CD4-positive, alpha-beta T cell treated with Interferon gamma for 1 hour (primary cell): Measurements from ENCODE around the gene GALNT18.

ENCODE experiments used
- DNase-seq: peaks from one replicate; pipeline ENCODE4 v3.0.0-alpha.2; 2020

Gene GALNT18

GRCh38 chr11:11401960-11402535 is 219.8 kb downstream of the GALNT18 start:
- no peak for DNase-seq

GRCh38 chr11:11400635-11401232 is 221.1 kb downstream of the GALNT18 start:
- no peak for DNase-seq

GRCh38 chr11:11400121-11400520 is 221.7 kb downstream of the GALNT18 start:
- no peak for DNase-seq

GRCh38 chr11:11397781-11398180 is 224.0 kb downstream of the GALNT18 start:
- no peak for DNase-seq

- DNase-seq: no peak
These were observed 224.8 kb downstream of the GALNT18 start for GRCh38 chr11:11397036-11397415.

GRCh38 chr11:11396301-11397035 is 225.3 kb downstream of the GALNT18 start:
- DNase-seq: no peak

GRCh38 chr11:11395126-11395525 is 226.7 kb downstream of the GALNT18 start:
- DNase-seq: no peak

- DNase-seq: no peak
These were observed 227.6 kb downstream of the GALNT18 start for GRCh38 chr11:11394241-11394640.

- no peak for DNase-seq
These were observed 229.9 kb downstream of the GALNT18 start for GRCh38 chr11:11391796-11392463.

- DNase-seq: no peak
These were observed 230.6 kb downstream of the GALNT18 start for GRCh38 chr11:11391169-11391568.

- DNase-seq: no peak
These were observed 231.6 kb downstream of the GALNT18 start for GRCh38 chr11:11390068-11390771.

- no peak for DNase-seq
These were observed 232.6 kb downstream of the GALNT18 start for GRCh38 chr11:11389238-11389637.

- DNase-seq: no peak
These were observed 234.0 kb downstream of the GALNT18 start for GRCh38 chr11:11387622-11388305.

GRCh38 chr11:11387207-11387606 is 234.6 kb downstream of the GALNT18 start:
- no peak for DNase-seq

GRCh38 chr11:11384829-11385228 is 237.0 kb downstream of the GALNT18 start:
- no peak for DNase-seq

- DNase-seq: no peak
These were observed 237.8 kb downstream of the GALNT18 start for GRCh38 chr11:11383995-11384394.

GRCh38 chr11:11382858-11383532 is 238.8 kb downstream of the GALNT18 start:
- no peak for DNase-seq

- DNase-seq: no peak
These were observed 240.2 kb downstream of the GALNT18 start for GRCh38 chr11:11381471-11382105.

- DNase-seq: no peak
These were observed 240.9 kb downstream of the GALNT18 start for GRCh38 chr11:11380883-11381282.

- DNase-seq: no peak
These were observed 241.5 kb downstream of the GALNT18 start for GRCh38 chr11:11380340-11380739.

- no peak for DNase-seq
These were observed 242.1 kb downstream of the GALNT18 start for GRCh38 chr11:11379661-11380060.
